NCI-H187 treated with DMSO at 0.1 percent for 48 hours (cell line): ENCODE results near the gene SLC9A9.

Source experiments
- DNase-seq: peaks from one replicate; lab custom pipeline; 2025; lab: John Stamatoyannopoulos, UW

The SLC9A9 gene

DNA sequence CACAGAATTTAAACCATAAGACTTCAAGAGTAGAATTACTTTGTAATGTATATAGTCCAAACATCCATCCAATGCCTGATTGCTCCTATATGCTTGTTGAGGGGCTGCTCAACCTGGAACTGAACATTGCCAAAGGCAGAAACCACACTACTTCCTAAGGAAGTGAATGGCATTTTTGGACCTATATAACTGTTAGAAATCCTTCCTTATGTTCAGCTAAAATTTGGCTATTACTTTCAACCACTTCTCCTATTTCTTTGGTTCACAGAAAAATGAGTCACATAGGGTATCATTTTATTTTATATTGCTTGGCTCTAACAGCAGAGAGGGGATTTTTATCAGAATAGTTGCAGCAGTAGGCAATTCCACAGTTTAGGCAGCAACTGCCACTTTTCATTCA, 342.1 kb downstream of the SLC9A9 start:
- DNase-seq: no peak

DNA sequence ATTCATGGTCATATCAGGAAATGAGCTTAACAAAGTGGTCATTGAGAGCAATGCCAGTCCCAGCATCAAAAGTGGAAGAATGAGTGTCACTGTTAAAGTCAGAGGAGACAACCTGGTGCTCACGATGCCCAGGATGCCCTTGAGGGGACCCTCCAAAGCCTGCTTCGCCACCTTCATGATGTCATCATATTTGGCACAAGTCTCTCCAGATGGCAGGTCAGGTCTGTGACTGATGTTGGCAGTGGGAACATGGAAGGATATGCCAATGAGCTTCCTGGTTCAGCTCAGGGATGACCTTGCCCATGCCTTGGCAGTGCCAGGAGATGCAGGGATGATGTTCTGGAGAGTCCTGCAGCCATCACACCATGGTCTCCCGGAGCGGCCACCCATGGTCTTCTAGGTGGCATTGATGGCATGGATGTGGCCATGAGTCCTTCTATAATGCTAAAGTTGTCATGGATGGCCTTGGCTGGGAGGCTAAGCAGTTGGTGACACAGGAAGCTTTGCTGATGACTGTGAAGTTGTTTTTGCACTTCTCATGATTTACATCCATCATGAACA, 344.9 kb downstream of the SLC9A9 start:
- no peak for DNase-seq

DNA sequence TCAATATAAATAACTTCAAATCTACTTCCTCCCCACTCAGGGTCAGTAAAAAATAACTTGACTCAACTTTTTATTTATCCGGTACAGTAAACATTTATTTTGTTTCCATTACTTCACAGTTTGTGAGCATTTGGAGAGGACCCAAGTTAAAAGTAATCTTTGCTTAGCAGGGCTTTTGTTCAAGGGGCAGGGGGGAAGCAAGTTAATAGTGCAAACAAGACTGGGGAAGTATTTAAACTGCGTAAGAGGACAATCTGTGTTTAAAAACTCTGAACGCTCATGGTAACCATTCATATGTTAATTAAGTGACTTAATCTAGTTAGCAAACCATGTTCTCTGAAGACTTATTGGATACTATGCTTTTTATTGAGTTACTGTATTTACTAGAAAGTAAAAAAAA, 346.2 kb downstream of the SLC9A9 start:
- no peak for DNase-seq

DNA sequence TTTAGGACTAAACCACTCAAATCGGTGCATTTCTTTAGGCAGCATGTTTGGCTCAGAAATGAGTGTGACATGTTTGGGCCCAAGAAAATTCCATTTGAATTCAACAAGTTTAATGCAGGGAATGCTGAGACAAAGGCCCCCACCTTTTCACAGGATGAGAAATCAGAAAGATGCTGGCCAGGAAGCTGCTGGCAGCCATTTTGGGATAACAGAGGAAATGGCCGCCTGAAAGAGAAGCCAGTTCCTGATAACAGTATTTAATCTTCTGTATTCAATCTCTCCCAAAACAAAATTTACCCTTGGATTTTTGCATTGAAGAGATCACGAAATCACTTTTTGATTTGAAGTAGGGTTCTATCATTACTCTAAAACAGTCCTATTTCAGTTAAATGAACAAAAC, 350.9 kb downstream of the SLC9A9 start:
- no peak for DNase-seq

DNA sequence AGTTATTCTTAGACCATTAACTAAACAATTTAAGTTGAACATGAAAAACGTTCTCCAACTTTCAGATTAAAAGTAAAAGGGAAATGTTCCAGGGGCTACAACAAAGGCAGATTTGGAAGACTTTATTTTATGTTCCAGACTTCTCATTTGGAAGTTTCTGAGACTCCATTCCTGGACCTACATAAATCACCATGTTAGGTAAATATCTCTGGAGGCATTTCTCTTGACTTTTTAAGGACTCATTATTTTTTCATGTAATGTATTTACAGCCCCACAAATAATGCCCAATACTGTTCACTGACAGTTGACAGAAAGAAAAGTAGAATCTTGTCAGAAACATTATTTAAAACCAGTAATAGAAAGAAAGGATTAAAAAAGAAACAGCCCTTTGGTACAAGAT, 352.1 kb downstream of the SLC9A9 start:
- DNase-seq: no peak

DNA sequence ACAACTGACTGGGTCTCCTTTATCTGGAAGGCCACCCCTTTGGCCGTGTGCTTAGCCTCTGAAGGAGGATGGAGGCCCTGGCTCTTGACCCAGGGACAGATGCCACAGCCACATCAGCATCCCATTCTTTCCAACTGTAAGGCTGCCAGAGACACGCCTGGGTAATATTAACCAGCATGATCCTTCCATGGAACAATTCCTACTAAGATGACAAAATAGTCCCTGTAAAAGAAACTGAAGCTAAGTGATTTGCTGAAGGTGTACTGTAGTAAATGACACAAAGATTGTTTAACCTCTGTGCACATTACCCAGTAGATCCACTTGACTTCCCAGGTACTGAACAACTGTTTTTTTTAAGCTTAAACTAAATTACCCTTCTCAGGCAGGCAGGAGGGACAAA, 352.7 kb downstream of the SLC9A9 start:
- no peak for DNase-seq

DNA sequence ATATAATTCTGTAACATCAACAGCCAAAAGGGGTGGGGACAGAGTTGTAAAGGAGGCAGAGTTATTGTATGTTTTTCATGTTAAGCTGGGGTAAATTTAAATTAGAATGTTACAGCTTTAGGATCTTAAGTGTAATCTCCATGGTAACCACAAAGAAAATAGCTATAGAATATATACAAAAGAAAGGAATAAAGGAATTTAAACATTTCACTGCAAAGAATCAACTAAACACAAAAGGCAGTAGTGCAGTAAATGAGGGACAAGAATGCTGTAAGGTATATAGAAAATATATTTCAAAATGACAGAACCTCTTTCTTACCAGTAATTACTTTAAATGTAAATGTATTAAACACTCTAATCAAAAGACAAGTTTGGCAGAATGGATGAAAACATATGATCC, 361.7 kb downstream of the SLC9A9 start:
- no peak for DNase-seq

DNA sequence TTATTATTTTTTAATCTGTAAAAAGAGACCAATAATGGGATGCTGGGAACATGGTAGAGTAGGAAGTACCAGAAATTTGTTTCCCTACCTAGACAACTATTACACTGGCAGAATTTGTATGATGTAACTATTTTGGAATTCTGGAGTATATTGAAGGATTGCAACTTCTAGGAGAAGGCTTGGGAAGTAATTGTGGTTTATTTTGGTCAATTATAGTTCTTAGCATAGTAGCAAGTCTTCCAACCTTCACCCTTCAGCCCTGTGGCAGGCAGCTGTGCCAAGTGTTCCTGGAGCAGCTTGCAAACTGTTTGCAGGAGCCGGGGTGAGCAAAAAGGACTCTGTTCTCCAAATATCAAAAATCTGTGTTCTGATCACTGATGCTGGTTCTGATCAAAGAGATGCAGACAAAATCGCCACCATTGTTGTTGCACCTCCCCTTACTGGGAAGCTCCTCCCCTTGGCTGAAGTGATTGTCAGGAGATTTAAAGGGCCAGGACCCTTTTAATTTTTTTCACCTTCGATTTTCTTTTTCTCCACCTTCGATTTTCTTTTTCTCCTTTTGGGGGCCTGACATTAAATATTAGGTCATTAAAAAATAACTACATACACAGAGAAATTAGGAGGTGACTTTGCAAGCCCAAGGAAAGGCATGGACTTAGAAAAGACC, 363.3 kb downstream of the SLC9A9 start:
- DNase-seq: no peak

DNA sequence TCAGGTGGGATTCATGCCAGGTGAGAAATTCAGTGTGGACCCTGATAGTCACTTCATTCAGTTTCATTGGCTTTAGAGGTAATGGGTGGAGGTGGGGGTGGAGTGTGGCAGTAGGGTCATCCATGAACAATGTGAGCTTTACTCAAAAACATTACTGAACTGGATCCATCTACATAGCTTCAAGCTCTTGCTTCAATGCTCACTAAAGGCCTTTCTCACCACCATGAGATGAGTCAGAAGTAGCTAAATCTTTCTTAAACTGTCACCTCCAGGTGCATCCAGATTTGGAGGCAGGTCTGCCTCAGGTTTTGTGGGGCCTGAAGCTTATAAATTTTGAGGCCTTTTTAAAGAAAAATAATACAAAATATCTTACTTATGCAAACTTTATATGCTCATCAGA, 365.1 kb downstream of the SLC9A9 start:
- DNase-seq: no peak

DNA sequence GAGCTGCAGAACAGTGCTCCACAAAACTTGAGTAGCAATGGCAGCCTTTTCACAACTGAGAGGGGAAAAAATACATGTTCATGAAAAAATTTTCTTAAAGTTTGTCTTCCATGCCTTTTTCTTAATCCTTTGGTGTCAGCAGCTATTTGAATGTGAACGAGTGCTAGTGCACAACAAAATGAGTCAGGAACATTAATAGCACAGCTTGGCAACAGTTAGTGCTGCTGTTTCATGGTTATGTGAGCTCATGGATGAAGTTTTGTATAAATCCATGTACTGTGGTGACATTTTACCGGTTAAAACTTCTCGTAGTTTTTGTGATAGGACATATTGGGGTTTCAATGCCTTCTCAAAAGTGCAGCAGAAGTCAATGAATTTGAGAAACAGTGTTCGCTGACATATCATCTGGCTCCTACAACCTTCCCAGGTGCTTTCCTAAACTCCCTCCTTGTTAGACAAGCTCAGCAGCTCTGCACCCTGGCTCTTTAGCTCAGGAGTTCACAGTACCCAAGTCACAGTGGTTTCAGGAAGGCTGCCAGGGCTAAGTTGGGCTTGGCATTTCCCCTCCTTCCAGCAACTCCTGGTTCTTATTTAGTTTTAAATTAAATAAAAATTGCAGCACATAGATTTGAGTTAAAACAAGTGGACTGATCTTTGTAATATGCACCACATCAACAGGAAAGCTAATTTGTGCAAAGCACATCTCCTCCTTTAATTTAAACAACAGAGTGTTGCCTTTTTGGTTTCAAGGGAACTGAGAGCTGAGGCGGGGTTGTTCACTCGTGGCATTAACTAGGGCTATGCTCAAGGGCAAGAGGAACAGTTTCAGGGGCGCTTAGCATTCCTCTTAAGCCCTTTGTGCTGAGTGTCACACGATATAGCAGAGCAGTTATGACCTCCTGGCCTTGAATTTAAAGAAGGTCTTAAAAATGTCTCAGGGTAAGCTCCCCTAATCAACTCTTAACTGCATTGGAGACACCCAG, 365.9 kb downstream of the SLC9A9 start:
- no peak for DNase-seq

DNA sequence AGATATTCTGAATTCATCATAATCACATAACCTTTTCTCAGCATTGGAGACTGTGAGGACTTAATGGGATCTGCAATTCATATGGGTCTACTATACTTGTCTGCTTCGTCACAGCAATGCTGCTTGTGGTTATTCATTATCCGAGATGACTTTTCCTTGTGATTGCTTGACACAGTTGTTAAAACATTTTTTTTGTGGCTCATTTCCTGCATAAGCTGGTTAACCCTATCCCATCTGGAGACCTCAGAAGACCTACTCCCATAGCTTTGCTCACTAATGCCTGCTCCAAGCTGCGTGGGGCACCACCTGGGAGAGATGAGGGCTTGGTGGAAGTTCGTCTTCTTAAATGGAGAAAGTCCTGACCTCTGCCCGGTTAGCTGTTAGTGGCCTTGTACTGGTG, 367.9 kb downstream of the SLC9A9 start:
- no peak for DNase-seq

DNA sequence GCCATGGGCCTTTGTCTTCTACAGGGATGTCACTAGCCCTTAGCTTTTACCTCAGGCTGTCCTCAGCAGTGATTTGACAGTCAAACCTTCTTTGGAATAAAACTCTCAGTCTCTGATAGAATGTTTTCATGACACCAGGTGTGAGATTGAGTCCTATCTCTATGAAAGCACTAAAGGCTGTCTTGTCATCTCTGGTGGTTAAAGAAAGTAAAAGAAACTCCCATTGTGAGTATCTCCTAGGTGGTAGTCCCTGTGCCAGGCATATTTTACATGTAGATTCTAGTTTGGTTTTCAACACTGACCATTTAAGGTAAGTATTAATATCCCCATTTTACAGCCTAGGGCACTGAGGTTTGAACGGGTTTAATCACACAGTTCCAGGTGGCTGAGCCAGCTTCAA, 368.5 kb downstream of the SLC9A9 start:
- no peak for DNase-seq

DNA sequence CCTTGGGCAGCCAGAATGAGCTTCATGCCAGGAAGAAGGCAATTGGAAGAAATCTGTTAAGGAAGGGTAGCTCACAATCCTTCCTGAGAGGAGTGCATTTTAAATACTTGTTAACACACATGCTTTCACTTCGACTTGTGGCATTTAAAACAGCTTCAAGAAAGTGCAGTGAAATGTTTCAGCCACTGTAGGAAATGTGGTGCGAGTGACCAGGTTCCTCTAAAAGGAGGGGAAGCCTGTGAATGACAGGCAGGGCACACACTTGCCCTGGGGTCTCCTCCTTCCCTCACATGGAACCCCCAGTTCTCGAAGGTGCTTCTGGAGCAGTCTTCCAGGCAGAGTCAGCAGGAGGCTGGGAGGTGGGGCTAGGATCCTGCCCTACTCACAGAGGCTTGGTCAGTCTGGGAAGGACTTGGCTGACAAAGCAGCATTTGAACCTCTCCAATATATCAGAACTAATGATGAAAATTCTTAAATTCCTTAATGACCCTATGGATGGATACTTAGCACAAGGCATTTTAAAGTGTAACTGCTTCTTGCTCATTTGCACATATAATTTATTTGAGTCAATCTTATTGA, 370.1 kb downstream of the SLC9A9 start:
- DNase-seq: no peak

DNA sequence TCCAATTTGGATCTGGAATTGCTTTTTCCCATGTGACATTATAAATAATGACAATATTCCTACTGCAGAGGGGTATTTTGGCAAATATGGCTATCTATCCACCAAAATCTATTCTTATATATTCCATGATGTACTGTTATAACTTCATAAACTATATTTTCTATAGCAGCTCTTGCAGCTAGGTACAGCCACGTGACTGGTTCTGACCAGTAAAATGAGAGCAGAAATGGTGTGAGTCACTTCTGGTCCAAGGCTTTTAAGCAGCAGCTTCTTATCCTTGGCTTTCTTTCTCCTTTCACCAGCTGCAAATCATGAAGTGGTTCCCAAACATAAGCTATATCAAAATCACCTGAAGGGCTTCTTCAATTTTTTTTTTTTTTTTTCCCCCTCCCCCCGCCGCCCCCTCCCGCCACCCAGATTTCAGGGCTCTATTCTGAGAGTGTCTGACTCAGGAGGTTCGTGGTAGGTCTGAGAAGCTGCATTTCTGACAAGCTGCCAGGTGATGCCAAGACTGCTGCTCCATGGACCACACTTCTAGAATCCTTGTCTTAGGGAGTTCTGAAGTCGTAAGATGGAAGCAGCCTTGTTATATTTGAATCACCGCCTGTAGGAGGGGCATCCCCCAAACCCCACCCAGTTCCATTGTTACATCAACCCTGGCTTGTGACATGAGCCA, 371.2 kb downstream of the SLC9A9 start:
- no peak for DNase-seq

DNA sequence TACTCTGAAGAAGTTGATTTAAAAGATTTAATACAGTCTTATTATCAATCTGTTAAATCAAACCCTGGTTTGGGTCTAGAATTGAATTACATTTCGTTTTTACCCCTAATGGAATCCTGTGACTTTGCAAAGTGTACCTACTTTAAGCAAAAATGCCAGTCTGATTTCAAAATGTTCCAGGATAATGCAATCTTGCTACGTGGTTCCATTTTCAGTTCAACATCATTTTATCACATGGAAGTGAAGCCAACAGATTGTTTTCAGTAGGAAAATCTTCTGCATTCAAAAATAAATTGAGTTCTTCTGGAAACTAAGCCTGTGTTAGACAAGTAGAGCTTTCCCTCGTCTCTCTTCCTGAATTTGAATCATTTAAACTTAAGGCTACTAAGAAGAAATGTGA, 372.3 kb downstream of the SLC9A9 start:
- DNase-seq: no peak

DNA sequence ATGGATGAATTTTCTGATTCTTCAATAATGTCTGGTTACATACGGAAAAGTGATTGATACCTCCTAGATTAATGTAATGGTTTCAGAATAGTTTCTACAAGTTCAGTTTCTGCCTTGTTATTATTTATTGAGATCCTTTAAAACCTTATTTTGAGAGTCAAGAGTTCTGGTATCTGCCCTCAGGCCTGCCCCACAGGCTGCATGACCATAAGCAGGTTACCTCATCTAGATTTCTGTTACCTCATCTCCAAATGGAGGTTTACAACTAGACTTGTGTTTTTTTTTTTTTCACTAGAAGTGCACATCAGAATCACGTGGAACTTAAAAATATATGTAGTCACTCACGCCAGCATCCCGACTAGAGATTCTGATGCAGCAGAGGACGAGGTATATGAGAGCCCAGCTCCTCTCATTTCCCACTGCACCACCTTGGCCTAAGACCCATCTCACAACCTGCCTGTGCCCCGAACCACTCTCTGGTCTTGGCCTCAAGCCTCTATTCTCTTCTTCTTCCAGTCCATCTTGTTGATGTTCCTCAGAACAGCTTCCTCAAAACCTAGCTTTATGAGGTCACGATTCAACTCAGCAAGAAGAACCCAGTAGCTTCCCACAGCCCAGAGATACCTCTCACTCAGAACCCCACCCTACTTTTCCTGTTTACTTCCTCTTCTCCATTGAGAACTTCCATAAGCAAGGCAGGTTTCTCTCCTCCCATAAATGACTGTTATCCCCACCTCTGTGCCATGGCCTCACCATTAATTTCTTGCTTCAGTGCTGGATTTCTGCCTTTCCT, 375.3 kb downstream of the SLC9A9 start:
- DNase-seq: no peak

DNA sequence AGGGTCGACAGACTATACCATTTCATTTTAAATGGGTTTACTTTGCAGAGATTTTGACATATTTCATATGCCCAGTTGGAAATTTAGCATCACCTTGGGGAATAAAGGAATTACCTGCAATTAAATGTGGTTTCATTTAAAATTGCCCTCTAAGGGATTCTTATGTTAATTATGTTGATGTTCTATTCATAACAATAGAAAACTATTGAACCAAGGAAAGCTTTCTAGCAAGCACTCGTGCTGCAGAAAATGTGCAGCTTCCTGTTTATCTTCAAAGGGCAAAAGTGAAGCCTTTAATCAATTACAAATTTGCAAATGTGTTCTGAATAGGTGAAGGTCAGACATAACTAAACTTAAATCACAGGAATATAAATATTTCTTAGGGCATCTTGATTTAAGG, 376.6 kb downstream of the SLC9A9 start:
- DNase-seq: no peak

DNA sequence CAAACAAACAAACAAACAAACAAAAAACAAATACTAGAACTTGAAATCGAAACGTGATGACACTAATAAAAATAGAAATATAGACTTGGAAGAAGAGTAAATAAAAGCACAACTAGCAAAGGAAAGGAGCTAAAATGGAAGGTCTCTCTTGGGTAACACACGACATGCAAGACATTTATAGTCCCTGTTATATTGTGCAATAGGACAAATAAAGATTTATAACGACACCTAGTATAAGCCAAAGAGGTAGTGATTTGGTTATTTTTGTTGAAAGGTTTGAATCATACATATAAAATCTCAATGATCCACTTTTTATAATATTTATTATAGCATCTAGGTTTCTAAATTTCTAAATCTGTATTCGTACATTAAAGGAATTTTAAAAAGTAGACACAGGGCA, 379.1 kb downstream of the SLC9A9 start:
- no peak for DNase-seq

DNA sequence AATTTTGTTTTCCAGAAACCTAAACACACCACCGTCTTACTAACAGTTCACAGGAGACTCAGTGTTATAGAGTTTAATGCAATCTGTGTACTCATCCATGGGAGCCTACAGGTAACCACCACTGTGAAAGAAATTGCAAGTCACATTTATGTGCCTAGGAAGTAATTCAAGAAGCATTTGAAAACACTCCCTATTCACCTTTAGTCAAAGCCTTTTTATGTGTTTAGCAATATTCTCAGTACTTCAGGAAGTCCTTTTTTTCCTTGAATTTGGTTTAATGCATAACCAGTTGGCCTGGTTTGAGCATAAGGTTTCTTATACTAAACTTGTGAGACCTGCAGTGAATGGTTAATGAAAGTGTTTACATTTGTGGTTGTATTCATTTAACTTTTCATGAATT, 382.6 kb downstream of the SLC9A9 start:
- no peak for DNase-seq

DNA sequence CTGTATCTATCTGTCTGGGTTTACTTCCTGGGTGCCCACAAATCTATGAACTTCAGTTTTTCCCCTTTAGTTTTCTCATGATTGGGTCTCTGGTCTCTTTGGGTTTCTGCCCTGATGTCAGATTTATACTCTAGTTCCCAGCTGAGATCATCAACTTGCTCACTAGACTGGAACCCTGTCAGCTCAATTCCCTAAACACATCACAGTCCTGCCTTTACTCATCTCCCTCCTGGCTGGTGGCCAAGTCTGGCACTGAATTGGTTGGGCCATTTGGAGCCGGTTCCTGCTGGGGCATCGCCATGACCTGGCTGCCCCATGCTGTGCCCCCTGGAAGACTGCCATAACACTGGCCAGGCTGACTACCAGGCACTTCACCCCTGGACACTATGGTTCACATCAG, 383.4 kb downstream of the SLC9A9 start:
- no peak for DNase-seq

DNA sequence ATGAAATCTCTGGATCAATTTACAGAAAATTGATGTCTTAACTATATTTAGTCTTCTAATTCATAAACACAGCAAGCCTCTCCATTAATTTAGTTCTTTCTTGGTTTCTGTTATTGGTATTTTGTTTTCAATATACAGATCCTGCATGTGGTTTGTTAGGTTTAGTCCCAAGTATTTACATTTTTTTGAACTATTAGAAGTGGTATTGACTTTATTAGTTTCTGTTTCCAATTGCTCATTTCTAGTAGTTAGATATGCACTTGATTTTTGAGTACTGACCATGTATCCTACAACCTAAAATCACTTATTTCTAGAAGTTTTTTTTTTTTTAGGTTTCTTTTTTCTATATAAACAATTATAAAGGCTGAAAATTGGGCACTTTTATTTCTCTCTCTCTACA, 392.8 kb downstream of the SLC9A9 start:
- no peak for DNase-seq
